SKM-1 (cell line): ENCODE measurements around the gene C4A.
"Not testable (repeated sequence)": the region's sequence is repeated elsewhere in the genome, so short reads cannot be mapped to it uniquely, and the experiment has no call there.

Experiments
- DNase-seq: peaks from one replicate; lab custom pipeline; 2025; ENCODE audit not compliant: unreplicated experiment; lab: John Stamatoyannopoulos, UW

Gene C4A

GRCh38 chr6:32022100-32022499 lies 40.2 kb downstream of the C4A start:
- DNase-seq: not testable (repeated sequence)

DNA sequence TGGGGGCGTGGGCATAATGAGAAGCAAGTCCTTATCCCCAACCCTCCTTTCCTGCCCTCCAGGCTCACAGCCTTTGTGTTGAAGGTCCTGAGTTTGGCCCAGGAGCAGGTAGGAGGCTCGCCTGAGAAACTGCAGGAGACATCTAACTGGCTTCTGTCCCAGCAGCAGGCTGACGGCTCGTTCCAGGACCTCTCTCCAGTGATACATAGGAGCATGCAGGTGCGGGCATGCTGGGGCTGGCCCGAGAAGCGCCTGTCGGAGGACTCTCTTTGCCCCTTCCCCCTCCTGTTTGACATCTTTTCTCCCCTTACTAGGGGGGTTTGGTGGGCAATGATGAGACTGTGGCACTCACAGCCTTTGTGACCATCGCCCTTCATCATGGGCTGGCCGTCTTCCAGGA lies 46.8 kb downstream of the C4A start:
- DNase-seq: not testable (repeated sequence)

DNA sequence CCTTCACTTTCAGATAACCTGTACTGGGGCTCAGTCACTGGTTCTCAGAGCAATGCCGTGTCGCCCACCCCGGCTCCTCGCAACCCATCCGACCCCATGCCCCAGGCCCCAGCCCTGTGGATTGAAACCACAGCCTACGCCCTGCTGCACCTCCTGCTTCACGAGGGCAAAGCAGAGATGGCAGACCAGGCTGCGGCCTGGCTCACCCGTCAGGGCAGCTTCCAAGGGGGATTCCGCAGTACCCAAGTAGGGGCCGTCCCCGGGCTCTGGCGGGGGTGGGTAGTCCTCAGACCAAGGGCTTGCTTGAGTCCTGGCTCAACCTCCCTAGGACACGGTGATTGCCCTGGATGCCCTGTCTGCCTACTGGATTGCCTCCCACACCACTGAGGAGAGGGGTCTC lies 47.7 kb downstream of the C4A start:
- DNase-seq: not testable (repeated sequence)

DNA sequence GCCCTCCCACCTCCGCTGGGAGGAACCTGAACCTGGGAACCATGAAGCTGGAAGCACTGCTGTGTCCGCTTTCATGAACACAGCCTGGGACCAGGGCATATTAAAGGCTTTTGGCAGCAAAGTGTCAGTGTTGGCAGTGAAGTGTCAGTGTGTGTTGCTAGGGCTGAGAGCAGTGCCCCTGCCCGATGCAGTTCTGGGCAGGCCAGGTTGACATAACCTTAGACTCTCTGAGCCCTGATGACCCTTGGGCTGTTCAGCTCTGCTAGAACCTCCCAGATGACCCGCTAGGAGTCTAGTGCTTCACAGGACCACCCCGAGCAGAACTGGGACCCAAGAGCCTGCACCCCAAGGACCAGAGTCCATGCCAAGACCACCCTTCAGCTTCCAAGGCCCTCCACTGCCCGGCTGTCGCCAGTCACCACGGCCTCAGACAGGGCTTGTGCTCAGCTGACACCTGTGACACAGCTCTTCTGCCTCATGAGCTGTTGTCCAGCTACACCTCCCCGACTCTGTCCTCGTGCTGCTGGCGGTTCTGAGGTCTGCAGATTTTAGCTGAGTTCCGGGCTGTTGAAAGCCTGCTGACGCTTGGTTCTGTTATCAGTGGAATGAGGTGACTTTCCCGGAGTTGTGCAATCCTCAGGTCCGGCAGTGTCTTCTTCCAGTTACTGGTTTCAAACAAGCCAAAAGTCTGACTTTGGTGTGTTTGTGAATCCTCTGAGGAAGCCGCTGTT lies 53.6 kb downstream of the C4A start:
- DNase-seq: not testable (repeated sequence)

DNA sequence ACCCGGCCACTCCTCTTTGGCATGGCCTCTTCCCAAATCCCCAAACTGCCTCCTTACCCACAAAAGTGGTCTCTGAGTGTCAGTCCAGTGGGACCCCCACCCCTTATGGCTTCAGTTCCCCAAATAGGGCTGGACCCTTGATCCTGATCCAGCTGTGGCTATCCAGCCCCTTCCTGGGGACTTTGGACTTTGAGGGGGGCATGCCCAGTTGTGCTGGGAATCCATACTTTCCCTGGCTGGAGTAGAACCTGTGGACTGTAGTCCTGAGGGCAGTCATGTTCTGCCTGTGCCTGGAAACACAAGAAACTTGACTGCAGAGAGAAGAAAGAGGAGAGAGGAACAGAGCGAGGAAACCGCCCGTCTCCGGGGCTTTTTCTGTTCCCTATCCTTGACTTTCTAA lies 55.3 kb downstream of the C4A start:
- DNase-seq: not testable (repeated sequence)

- DNase-seq: not testable (repeated sequence)
These were observed 56.0 kb downstream of the C4A start, which contains the start of gene CYP21A2 for GRCh38 chr6:32037598-32038524. Gene CYP21A2, plus strand, starts transcription at chr6:32038415. Its CDS starts 8 bp downstream, at chr6:32038423.

DNA sequence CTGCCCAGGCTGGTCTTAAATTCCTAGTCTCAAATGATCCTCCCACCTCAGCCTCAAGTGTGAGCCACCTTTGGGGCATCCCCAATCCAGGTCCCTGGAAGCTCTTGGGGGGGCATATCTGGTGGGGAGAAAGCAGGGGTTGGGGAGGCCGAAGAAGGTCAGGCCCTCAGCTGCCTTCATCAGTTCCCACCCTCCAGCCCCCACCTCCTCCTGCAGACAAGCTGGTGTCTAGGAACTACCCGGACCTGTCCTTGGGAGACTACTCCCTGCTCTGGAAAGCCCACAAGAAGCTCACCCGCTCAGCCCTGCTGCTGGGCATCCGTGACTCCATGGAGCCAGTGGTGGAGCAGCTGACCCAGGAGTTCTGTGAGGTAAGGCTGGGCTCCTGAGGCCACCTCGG lies 57.0 kb downstream of the C4A start:
- not testable (repeated sequence) for DNase-seq

DNA sequence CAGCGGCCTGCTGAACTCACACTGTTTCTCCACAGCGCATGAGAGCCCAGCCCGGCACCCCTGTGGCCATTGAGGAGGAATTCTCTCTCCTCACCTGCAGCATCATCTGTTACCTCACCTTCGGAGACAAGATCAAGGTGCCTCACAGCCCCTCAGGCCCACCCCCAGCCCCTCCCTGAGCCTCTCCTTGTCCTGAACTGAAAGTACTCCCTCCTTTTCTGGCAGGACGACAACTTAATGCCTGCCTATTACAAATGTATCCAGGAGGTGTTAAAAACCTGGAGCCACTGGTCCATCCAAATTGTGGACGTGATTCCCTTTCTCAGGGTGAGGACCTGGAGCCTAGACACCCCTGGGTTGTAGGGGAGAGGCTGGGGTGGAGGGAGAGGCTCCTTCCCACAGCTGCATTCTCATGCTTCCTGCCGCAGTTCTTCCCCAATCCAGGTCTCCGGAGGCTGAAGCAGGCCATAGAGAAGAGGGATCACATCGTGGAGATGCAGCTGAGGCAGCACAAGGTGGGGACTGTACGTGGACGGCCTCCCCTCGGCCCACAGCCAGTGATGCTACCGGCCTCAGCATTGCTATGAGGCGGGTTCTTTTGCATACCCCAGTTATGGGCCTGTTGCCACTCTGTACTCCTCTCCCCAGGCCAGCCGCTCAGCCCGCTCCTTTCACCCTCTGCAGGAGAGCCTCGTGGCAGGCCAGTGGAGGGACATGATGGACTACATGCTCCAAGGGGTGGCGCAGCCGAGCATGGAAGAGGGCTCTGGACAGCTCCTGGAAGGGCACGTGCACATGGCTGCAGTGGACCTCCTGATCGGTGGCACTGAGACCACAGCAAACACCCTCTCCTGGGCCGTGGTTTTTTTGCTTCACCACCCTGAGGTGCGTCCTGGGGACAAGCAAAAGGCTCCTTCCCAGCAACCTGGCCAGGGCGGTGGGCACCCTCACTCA lies 57.7 kb downstream of the C4A start:
- DNase-seq: not testable (repeated sequence)

DNA sequence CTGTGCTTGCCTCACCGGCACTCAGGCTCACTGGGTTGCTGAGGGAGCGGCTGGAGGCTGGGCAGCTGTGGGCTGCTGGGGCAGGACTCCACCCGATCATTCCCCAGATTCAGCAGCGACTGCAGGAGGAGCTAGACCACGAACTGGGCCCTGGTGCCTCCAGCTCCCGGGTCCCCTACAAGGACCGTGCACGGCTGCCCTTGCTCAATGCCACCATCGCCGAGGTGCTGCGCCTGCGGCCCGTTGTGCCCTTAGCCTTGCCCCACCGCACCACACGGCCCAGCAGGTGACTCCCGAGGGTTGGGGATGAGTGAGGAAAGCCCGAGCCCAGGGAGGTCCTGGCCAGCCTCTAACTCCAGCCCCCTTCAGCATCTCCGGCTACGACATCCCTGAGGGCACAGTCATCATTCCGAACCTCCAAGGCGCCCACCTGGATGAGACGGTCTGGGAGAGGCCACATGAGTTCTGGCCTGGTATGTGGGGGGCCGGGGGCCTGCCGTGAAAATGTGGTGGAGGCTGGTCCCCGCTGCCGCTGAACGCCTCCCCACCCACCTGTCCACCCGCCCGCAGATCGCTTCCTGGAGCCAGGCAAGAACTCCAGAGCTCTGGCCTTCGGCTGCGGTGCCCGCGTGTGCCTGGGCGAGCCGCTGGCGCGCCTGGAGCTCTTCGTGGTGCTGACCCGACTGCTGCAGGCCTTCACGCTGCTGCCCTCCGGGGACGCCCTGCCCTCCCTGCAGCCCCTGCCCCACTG lies 58.6 kb downstream of the C4A start:
- DNase-seq: not testable (repeated sequence)

DNA sequence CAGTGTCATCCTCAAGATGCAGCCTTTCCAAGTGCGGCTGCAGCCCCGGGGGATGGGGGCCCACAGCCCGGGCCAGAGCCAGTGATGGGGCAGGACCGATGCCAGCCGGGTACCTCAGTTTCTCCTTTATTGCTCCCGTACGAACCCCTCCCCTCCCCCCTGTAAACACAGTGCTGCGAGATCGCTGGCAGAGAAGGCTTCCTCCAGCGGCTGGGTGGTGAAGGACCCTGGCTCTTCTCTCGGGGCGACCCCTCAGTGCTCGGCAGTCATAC lies 59.1 kb downstream of the C4A start:
- DNase-seq: not testable (repeated sequence)

- not testable (repeated sequence) for DNase-seq
These were observed 59.5 kb downstream of the C4A start for GRCh38 chr6:32041385-32041784.

- not testable (repeated sequence) for DNase-seq
These were observed 60.4 kb downstream of the C4A start for GRCh38 chr6:32042276-32042675.

GRCh38 chr6:32043589-32044380 lies 61.9 kb downstream of the C4A start:
- DNase-seq: not testable (repeated sequence)

- not testable (repeated sequence) for DNase-seq
These were observed 63.1 kb downstream of the C4A start for GRCh38 chr6:32044916-32045315.

DNA sequence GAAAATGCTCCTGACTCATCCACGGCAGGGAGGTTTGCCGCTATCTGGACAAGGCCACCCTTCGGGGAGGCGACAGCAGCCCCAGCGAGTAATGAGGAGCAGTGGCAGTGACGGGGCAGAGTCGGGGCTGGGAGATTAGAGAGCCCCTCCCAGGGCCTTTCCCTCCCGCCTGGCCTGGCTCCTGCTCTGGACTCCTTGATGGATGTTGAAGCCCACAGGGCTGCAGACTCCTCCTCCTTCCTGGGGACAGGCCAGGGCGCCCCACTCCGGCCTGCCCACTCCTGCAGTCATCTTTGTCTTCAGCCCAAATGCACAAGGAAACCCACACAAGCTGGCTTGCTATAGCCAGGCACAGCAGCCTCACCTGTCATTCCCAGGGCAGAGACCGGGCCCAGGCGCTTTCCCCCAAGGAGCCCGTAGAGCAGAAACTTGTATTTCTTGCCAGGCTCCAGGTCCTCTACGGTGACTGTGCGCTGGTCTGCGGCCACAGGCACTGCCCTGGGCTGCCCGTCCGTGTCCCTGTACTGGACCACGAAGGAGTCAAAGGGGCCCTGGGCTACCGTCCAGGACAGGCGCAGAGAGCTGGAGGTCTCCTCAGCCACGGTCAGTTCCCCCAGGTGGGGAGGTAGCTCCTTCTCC lies 64.1 kb downstream of the C4A start:
- DNase-seq: no peak

- no peak for DNase-seq
These were observed 64.7 kb downstream of the C4A start for GRCh38 chr6:32046450-32047083.

DNA sequence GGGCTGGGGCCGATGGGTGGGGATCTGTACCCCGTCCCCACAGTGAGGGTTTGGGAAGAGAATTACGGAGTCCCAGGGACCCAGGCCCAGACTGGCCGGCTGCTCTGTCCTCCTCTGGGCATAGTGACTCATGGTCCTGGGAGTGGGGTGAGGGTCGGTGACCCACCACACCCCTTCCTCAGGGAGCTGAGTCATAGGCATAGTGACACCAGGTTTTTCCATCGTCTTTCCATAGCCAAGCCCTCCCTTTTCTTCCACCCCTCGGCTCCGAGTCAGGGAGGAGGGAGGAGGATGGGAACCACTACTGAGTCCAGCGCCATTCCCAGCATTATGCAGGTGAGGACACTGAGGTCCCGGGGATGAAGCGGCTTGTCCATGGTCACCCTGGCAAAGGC lies 65.2 kb downstream of the C4A start:
- DNase-seq: no peak

DNA sequence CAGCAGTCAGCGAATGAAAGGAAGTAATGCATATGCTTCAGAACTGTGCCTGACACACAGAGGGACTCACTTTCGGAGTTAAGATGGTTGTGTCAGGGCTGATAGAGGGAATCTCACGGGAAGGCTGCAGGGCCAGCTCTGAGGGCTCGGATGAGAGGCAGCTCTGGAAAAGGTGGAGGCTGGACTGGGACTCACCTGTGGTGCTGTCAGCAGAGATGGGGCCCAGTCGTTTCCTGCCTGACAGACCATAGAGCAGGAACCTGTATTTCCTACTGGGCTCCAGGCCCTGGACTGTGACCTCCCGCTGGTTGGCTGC lies 65.6 kb downstream of the C4A start:
- DNase-seq: no peak
